CD14-positive monocyte (primary cell): ENCODE data around the gene AMDHD2. TPM values are rescaled to one million over a fixed set of nuclear protein-coding genes. Genes with fewer than 3 reads are reported as not detected.
"Not testable (repeated sequence)": the region's sequence is repeated elsewhere in the genome, so short reads cannot be mapped to it uniquely, and the experiment has no call there.

Experiments used
- DNase-seq, 3 donors: peaks; one replicate each; pipeline ENCODE4 v3.0.0-alpha.2; 2011 to 2022
- H2AFZ ChIP-seq: 2 replicates; pipeline ENCODE4 v1.6.0; 2012; ENCODE audit warnings: mild to moderate bottlenecking, low read depth, low read length, inconsistent platforms; ENCODE audit not compliant: insufficient read depth, poor library complexity, severe bottlenecking
- H3K27ac ChIP-seq, 2 donors: 1 replicate in 1 of 2; 2 replicates in 1 of 2; pipeline ENCODE4 v1.5.1; 2012 to 2013; ENCODE audit warnings: low read length in 2 of 2, control low read depth in 1 of 2, inconsistent platforms in 1 of 2, low read depth in 1 of 2, mild to moderate bottlenecking in 1 of 2
- H3K27me3 ChIP-seq, 2 donors: one replicate each; pipeline versions ENCODE4 v1.6.0 to v1.6.1; 2011 to 2013; ENCODE audit warnings: low read length in 2 of 2; ENCODE audit not compliant: control insufficient read depth in 2 of 2, insufficient read depth in 2 of 2
- H3K36me3 ChIP-seq, 2 donors: replicated peaks in 1 of 2; 1 replicate in 1 of 2; 2 replicates in 1 of 2; pipeline versions ENCODE4 v1.5.1 to v1.6.1; 2012 to 2013; ENCODE audit warnings: low read length in 2 of 2, control low read depth in 1 of 2, inconsistent platforms in 1 of 2, mild to moderate bottlenecking in 1 of 2; ENCODE audit not compliant: insufficient read depth in 2 of 2, control insufficient read depth in 1 of 2
- H3K4me1 ChIP-seq, 2 donors: 1 replicate in 1 of 2; 2 replicates in 1 of 2; pipeline versions ENCODE4 v1.5.1 to v1.6.1; 2012 to 2013; ENCODE audit warnings: low read length in 2 of 2, control low read depth in 1 of 2, inconsistent platforms in 1 of 2, mild to moderate bottlenecking in 1 of 2, moderate library complexity in 1 of 2; ENCODE audit not compliant: insufficient read depth in 2 of 2, control insufficient read depth in 1 of 2
- H3K4me2 ChIP-seq: replicated peaks from 2 replicates; pipeline ENCODE3; 2012; ENCODE audit warnings: low read length, moderate library complexity, mild to moderate bottlenecking; ENCODE audit not compliant: poor library complexity, severe bottlenecking; ENCODE audit errors: extremely low read depth
- H3K4me3 ChIP-seq, 3 experiments: fragments of 200-600 bp in 1 of 3; sonication (generic) in 1 of 3; replicated peaks in 1 of 3; 1 replicate in 2 of 3; 2 replicates in 1 of 3; pipeline ENCODE4 v1.5.1; 2011 to 2013; ENCODE audit warnings: low read length in 3 of 3, mild to moderate bottlenecking in 3 of 3, control low read depth in 2 of 3, low read depth in 2 of 3, inconsistent platforms in 1 of 3, moderate library complexity in 1 of 3
- H3K79me2 ChIP-seq: 2 replicates; pipeline ENCODE4 v1.6.0; 2012; ENCODE audit warnings: mild to moderate bottlenecking, control low read depth, inconsistent platforms, low read length, moderate library complexity; ENCODE audit not compliant: insufficient read depth
- H3K9ac ChIP-seq: 2 replicates; pipeline ENCODE4 v1.6.0; 2017; ENCODE audit warnings: low read length, mild to moderate bottlenecking; ENCODE audit not compliant: insufficient read depth, poor library complexity, severe bottlenecking
- H3K9me3 ChIP-seq, 2 donors: replicated peaks in 1 of 2; 1 replicate in 1 of 2; 2 replicates in 1 of 2; pipeline versions ENCODE4 v1.5.1 to v1.6.1; 2012 to 2013; ENCODE audit warnings: low read length in 2 of 2, control low read depth in 1 of 2; ENCODE audit not compliant: control insufficient read depth in 1 of 2, insufficient read depth in 1 of 2
- H4K20me1 ChIP-seq: 2 replicates; pipeline ENCODE4 v1.6.0; 2012; ENCODE audit warnings: mild to moderate bottlenecking, low read length, control low read depth, moderate library complexity; ENCODE audit not compliant: insufficient read depth
- H3K27ac Mint-ChIP-seq, 7 donors: one replicate each; pipeline ENCODE4 v1.8.0; 2020; ENCODE audit warnings: mild to moderate bottlenecking in 7 of 7, mixed read lengths in 7 of 7, moderate library complexity in 6 of 7, inconsistent platforms in 2 of 7
- H3K27me3 Mint-ChIP-seq, 3 donors: one replicate each; pipeline ENCODE4 v1.8.0; 2021 to 2022; ENCODE audit warnings: low read depth in 3 of 3, mild to moderate bottlenecking in 3 of 3, mixed read lengths in 3 of 3, moderate library complexity in 3 of 3, inconsistent platforms in 1 of 3
- H3K36me3 Mint-ChIP-seq, 2 donors: one replicate each; pipeline ENCODE4 v1.8.0; 2020; ENCODE audit warnings: mixed read lengths in 2 of 2, inconsistent platforms in 1 of 2, mild to moderate bottlenecking in 1 of 2
- H3K4me1 Mint-ChIP-seq: one replicate; pipeline ENCODE4 v1.8.0; 2020; ENCODE audit warnings: mild to moderate bottlenecking, mixed read lengths
- H3K4me3 Mint-ChIP-seq, 2 donors: one replicate each; pipeline ENCODE4 v1.8.0; 2020; ENCODE audit warnings: mild to moderate bottlenecking in 2 of 2, mixed read lengths in 2 of 2, moderate library complexity in 1 of 2
- H3K9me3 Mint-ChIP-seq, 7 donors: one replicate each; pipeline ENCODE4 v1.8.0; 2020 to 2022; ENCODE audit warnings: mixed read lengths in 7 of 7, mild to moderate bottlenecking in 6 of 7, moderate library complexity in 6 of 7, inconsistent platforms in 2 of 7
- WGBS: methylation state at CpG from one replicate; pipeline ENCODE4 v1.1.5; 2013; ENCODE audit warnings: missing lambda C conversion rate; ENCODE audit not compliant: insufficient coverage; 5-methylcytosine and 5-hydroxymethylcytosine counted together
- intact Hi-C, 2 donors: fragments of 100-400 bp; cut with micrococcal nuclease; formaldehyde crosslinking; loops; one replicate each; pipeline versions ENCODE4 v1.15.0 to v1.15.1; 2023
- polyA plus RNA-seq, 3 donors: library from polyadenylated mRNA; depleted of rRNA in 1 of 3; unstranded in 2 of 3; stranded (reverse) in 1 of 3; fragments of 300-500 nt in 2 of 3; fragments of >200 nt in 1 of 3; fragmentation: Illumina TruSeq in 2 of 3; gene quantifications; 1 replicate in 2 of 3; 2 replicates in 1 of 3; pipeline ENCODE4 v1.2.3, GENCODE V29; 2012 to 2021
- TF ChIP-seq, protein P1 (sequence below): fragments of 200-600 bp; IDR thresholded peaks from one replicate; pipeline ENCODE4 v1.8.0; 2022; ENCODE audit warnings: antibody characterized with exemption, mild to moderate bottlenecking

The AMDHD2 gene
- polyA plus RNA-seq, 3 donors, result 6.9 to 57.8 (median 8.4) TPM

DNA sequence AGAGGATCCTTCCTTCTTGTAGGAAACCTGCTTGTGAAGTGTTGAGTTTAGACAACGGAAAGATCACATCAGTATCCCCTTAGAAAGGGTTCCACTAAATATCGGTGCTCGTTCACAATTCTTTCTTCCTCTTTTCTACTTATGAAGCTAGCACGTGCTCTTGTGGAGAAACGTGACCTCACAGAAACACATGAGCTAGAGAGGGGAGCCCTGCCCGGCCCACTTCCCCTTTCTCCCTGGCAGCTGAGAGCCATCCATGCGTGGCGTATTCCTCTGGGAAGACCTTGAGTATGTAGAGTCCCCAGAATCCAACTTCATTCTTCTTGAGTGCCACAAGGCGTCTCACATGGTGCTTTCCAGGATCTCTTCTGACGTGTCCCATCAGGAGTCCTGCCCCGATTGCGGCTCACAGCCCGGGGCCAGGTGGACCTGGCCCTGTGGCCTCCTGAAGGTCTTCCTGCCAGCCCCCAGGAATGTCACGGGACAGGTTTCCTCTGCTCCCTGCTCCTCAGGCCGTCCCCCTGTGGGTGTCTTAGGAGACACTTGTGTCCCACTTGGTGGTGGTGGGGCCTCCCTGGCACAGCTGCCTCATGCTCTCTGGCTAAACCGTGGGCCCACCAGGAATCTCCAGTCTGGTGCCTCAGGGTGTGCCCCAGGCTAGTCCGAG is 40.1 kb downstream of the AMDHD2 start:
- H3K27me3 Mint-ChIP-seq, H2AFZ ChIP-seq, intact Hi-C loops, H3K79me2 ChIP-seq, H3K27ac Mint-ChIP-seq, H3K36me3 ChIP-seq, H3K9me3 Mint-ChIP-seq, H3K9ac ChIP-seq, H3K36me3 Mint-ChIP-seq, H3K4me3 ChIP-seq, H3K9me3 ChIP-seq, H3K4me3 Mint-ChIP-seq, H4K20me1 ChIP-seq, DNase-seq, H3K4me1 Mint-ChIP-seq, H3K27me3 ChIP-seq, H3K4me2 ChIP-seq: not testable (repeated sequence)
- Histone ChIP-seq H3K27ac (peak overlapping the region; percentile 56 to 75), H3K4me1 (peaks cover 5 to 12% of the 10 kb centered on the region in 2 donors)
- WGBS, result no CpG with 5 or more reads among the region's 17 CpGs

DNA sequence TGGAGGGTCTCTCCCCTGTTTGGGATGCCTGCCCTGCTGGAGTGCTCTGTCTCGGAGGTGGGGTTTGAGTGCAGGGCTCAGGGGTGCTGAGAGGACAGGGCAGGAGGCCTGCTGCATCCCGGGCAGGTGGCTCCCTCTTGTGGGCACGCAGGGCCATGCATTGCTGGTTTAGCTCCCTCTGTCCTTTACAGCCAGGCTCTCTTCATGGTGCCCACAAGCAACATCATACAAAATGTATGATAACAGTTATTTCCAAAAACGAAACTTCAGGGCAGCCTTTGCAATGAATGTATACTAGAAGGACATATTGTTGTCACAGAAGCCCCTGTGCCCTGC is 40.6 kb downstream of the AMDHD2 start:
- DNase-seq, H3K4me3 Mint-ChIP-seq, H3K9me3 Mint-ChIP-seq, H4K20me1 ChIP-seq, H3K36me3 ChIP-seq, H3K27me3 ChIP-seq, H3K9me3 ChIP-seq, H3K27ac ChIP-seq, H3K9ac ChIP-seq, H3K27ac Mint-ChIP-seq, H3K4me1 Mint-ChIP-seq, H3K36me3 Mint-ChIP-seq, H3K4me3 ChIP-seq, H2AFZ ChIP-seq, intact Hi-C loops, H3K79me2 ChIP-seq, H3K4me2 ChIP-seq, H3K27me3 Mint-ChIP-seq: not testable (repeated sequence)
- TF ChIP-seq, protein P1, sequence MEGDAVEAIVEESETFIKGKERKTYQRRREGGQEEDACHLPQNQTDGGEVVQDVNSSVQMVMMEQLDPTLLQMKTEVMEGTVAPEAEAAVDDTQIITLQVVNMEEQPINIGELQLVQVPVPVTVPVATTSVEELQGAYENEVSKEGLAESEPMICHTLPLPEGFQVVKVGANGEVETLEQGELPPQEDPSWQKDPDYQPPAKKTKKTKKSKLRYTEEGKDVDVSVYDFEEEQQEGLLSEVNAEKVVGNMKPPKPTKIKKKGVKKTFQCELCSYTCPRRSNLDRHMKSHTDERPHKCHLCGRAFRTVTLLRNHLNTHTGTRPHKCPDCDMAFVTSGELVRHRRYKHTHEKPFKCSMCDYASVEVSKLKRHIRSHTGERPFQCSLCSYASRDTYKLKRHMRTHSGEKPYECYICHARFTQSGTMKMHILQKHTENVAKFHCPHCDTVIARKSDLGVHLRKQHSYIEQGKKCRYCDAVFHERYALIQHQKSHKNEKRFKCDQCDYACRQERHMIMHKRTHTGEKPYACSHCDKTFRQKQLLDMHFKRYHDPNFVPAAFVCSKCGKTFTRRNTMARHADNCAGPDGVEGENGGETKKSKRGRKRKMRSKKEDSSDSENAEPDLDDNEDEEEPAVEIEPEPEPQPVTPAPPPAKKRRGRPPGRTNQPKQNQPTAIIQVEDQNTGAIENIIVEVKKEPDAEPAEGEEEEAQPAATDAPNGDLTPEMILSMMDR, result peak; percentile 51
- peaks cover 5 to 12% of the 10 kb centered on the region in 2 donors for H3K4me1 ChIP-seq
- no CpG with 5 or more reads among the region's 4 CpGs for WGBS

DNA sequence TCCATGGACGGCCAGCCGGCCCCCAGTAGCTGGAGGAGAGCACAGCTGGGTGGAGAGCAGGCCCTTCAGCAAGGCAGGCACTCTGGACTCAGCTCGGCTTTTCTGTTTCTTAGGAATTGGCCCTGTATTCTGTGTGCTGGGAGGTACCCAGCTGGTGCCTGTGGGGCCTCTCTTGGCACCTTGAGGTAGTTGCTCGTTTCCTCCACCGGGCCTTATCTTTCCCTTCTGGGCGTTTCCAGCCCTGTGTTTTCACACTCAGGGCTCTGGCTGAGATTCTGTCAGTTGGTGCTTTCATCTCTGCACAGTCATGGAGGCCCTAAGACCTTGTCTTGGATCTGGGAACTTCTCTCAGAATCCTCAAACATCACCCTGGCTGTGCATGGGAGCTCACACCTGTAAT is 47.3 kb downstream of the AMDHD2 start:
- H3K4me3 ChIP-seq, H3K4me1 Mint-ChIP-seq, H2AFZ ChIP-seq, H3K4me3 Mint-ChIP-seq, H3K79me2 ChIP-seq, H3K27ac Mint-ChIP-seq, H3K36me3 Mint-ChIP-seq, H3K4me2 ChIP-seq, H3K27me3 ChIP-seq, H4K20me1 ChIP-seq, DNase-seq, H3K27me3 Mint-ChIP-seq, H3K4me1 ChIP-seq, H3K36me3 ChIP-seq, H3K27ac ChIP-seq, H3K9ac ChIP-seq, H3K9me3 Mint-ChIP-seq, H3K9me3 ChIP-seq, intact Hi-C loops: not testable (repeated sequence)
- WGBS, result no CpG with 5 or more reads among the region's 6 CpGs

DNA sequence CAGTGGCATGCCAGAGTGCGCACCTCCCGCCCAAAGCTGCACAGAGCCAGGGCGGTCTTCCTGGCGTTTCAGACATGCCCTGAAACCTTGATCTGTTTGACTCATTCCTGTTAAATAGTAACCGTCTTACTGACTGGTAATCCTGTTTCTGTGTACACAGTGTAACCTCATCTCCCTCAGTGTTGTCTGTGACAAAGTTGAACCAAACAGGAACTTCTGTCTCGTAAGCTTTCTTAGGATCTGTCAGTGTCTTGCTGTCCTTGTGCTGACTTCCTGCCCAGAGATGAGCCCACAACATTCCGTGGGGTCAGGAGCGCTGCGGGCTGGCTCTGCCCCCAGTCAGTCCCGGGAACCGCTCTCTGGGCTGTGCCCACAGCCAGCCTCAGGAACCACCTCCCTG is 48.4 kb downstream of the AMDHD2 start:
- H3K27ac ChIP-seq, H3K4me2 ChIP-seq, H3K4me3 Mint-ChIP-seq, H4K20me1 ChIP-seq, H3K4me1 ChIP-seq, H3K36me3 Mint-ChIP-seq, DNase-seq, H3K4me3 ChIP-seq, H3K9me3 Mint-ChIP-seq, H3K27ac Mint-ChIP-seq, H3K27me3 Mint-ChIP-seq, intact Hi-C loops, H3K36me3 ChIP-seq, H3K27me3 ChIP-seq, H3K4me1 Mint-ChIP-seq, H3K9me3 ChIP-seq, H3K79me2 ChIP-seq, H2AFZ ChIP-seq, H3K9ac ChIP-seq: not testable (repeated sequence)
- no CpG with 5 or more reads among the region's 11 CpGs for WGBS
